HepG2 (cell line): ENCODE results near the gene LYPD6B. TPM values are rescaled to one million over a fixed set of nuclear protein-coding genes. Genes with fewer than 3 reads are reported as not detected.

Experiments used
- ATAC-seq: fragments of 200-7000 bp; cut with Tn5 transposase; 3 replicates; pipeline ENCODE4 v1.9.1; 2020; ENCODE audit warnings: mild to moderate bottlenecking, moderate library complexity
- BruUV-seq: library from RNA; stranded (reverse); fragments of 400-500 nt; replicated peaks from 2 replicates; lab custom pipeline; 2021; lab: Mats Ljungman, UMichigan
- CTCF ChIA-PET: fragments of 300-600 bp; formaldehyde crosslinking; extraction: SDS; loops from one replicate; lab custom pipeline; 2021; ENCODE audit warnings: low total read pairs, inconsistent platforms, low intra/inter-chr PET ratio; lab: Yijun Ruan, JAX
- POLR2A ChIA-PET: fragments of 350-600 bp; sonication (Branson Sonifier 250); formaldehyde crosslinking; loops from one replicate; lab custom pipeline; 2020; ENCODE audit warnings: antibody characterized with exemption, inconsistent platforms; lab: Yijun Ruan, JAX
- DNase-seq: peaks from one replicate; pipeline ENCODE4 v3.0.0-alpha.2; 2015; ENCODE audit warnings: low spot score
- FAIRE-seq: peaks from 3 replicates; lab custom pipeline; 2011; peaks lifted over from hg19 to GRCh38; lab: Jason Lieb, UNC
- H2AFZ ChIP-seq: one replicate; pipeline ENCODE4 v1.6.1; 2011; ENCODE audit warnings: low read length, inconsistent platforms
- H3K27ac ChIP-seq: fragments of 300-600 bp; 3 replicates; pipeline ENCODE4 v1.8.0; 2011; ENCODE audit warnings: mixed run types, mild to moderate bottlenecking, mixed read lengths, low read length, inconsistent platforms; ENCODE audit not compliant: insufficient read depth; ENCODE audit errors: extremely low read length
- H3K27me3 ChIP-seq, 2 experiments: fragments of 200-600 bp in 1 of 2; 2 replicates in 1 of 2; 3 replicates in 1 of 2; pipeline versions ENCODE4 v1.6.0 to v1.8.0; 2011; ENCODE audit warnings: low read length in 2 of 2, mild to moderate bottlenecking in 2 of 2, moderate library complexity in 2 of 2, inconsistent platforms in 1 of 2; ENCODE audit not compliant: insufficient read depth in 2 of 2, control insufficient read depth in 1 of 2
- H3K36me3 ChIP-seq, 2 experiments: fragments of 200-600 bp in 1 of 2; replicated peaks in 1 of 2; 2 replicates in 1 of 2; 3 replicates in 1 of 2; pipeline versions ENCODE4 v1.5.1 to v1.8.0; 2011; ENCODE audit warnings: low read length in 2 of 2, inconsistent platforms in 1 of 2; ENCODE audit not compliant: insufficient read depth in 2 of 2, control insufficient read depth in 1 of 2
- H3K4me1 ChIP-seq: 2 replicates; pipeline ENCODE4 v1.5.1; 2012; ENCODE audit warnings: low read length, inconsistent platforms; ENCODE audit not compliant: insufficient read depth
- H3K4me2 ChIP-seq: 2 replicates; pipeline ENCODE4 v1.6.0; 2011; ENCODE audit warnings: low read depth, low read length, inconsistent platforms
- H3K4me3 ChIP-seq, 3 experiments: fragments of 200-600 bp in 1 of 3; sonication (generic), shearing (Covaris generic) in 1 of 3; replicated peaks in 1 of 3; 2 replicates each; pipeline ENCODE4 v1.5.1; 2011 to 2016; ENCODE audit warnings: low read length in 3 of 3, inconsistent platforms in 2 of 3, low read depth in 2 of 3, mild to moderate bottlenecking in 2 of 3, control low read depth in 1 of 3, mixed read lengths in 1 of 3; ENCODE audit not compliant: insufficient read depth in 1 of 3
- H3K79me2 ChIP-seq: one replicate; pipeline ENCODE4 v1.6.1; 2011; ENCODE audit warnings: low read length, inconsistent platforms; ENCODE audit not compliant: insufficient read depth
- H3K9ac ChIP-seq: 2 replicates; pipeline ENCODE4 v1.6.0; 2011; ENCODE audit warnings: mild to moderate bottlenecking, low read depth, low read length, inconsistent platforms; ENCODE audit not compliant: insufficient read depth
- H3K9me3 ChIP-seq: 2 replicates; pipeline ENCODE4 v1.5.1; 2012; ENCODE audit warnings: mild to moderate bottlenecking, low read length
- H4K20me1 ChIP-seq: 2 replicates; pipeline ENCODE4 v1.6.0; 2011; ENCODE audit warnings: inconsistent platforms, mild to moderate bottlenecking, low read length, moderate library complexity; ENCODE audit not compliant: insufficient read depth
- ATRX ChIP-seq: sonication (generic); formaldehyde crosslinking; IDR thresholded peaks from 2 replicates; pipeline ENCODE4 v1.4.0; 2020; ENCODE audit warnings: missing genetic modification reagents, borderline replicate concordance
- DNMT1 ChIP-seq: sonication (generic); formaldehyde crosslinking; IDR thresholded peaks from 2 replicates; pipeline ENCODE4 v1.5.1; 2020; ENCODE audit warnings: mild to moderate bottlenecking, missing genetic modification reagents
- MATR3 ChIP-seq: sonication (generic); formaldehyde crosslinking; IDR thresholded peaks from 2 replicates; pipeline ENCODE4 v1.4.0; 2020; ENCODE audit warnings: missing genetic modification reagents
- NFYB ChIP-seq: sonication (generic); formaldehyde crosslinking; IDR thresholded peaks from 2 replicates; pipeline ENCODE4 v1.4.0; 2020; ENCODE audit warnings: missing genetic modification reagents
- PCBP2 ChIP-seq: fragments of 200-400 bp; formaldehyde crosslinking; optimal IDR thresholded peaks from 2 replicates; pipeline ENCODE3; 2018; ENCODE audit warnings: low read length, low read depth; ENCODE audit not compliant: poor library complexity, severe bottlenecking
- REPIN1 ChIP-seq: sonication (generic); formaldehyde crosslinking; IDR thresholded peaks from 2 replicates; pipeline ENCODE4 v1.8.0; 2022; ENCODE audit warnings: missing genetic modification reagents, low read depth, mild to moderate bottlenecking, borderline replicate concordance
- RFX1 ChIP-seq: fragments of 450-650 bp; IDR thresholded peaks from 2 replicates; pipeline ENCODE4 v1.6.1; 2017
- SATB2 ChIP-seq: sonication (generic); formaldehyde crosslinking; IDR thresholded peaks from 2 replicates; pipeline ENCODE4 v1.5.0; 2020; ENCODE audit warnings: missing genetic modification reagents
- SP5 ChIP-seq: IDR thresholded peaks from 2 replicates; pipeline ENCODE4 v1.6.1; 2016; ENCODE audit warnings: low read depth, borderline replicate concordance
- ZBTB7A ChIP-seq: sonication (generic); formaldehyde crosslinking; IDR thresholded peaks from 2 replicates; pipeline ENCODE4 v1.8.0; 2022; ENCODE audit warnings: mild to moderate bottlenecking, missing genetic modification reagents
- ZNF20 ChIP-seq: sonication (generic); formaldehyde crosslinking; IDR thresholded peaks from 2 replicates; pipeline ENCODE4 v1.4.0; 2020; ENCODE audit warnings: mild to moderate bottlenecking, moderate library complexity, missing genetic modification reagents
- ZNF331 ChIP-seq: sonication (generic); formaldehyde crosslinking; IDR thresholded peaks from 2 replicates; pipeline ENCODE4 v1.4.0; 2020; ENCODE audit warnings: missing genetic modification reagents
- ZNF333 ChIP-seq: sonication (generic); formaldehyde crosslinking; IDR thresholded peaks from 2 replicates; pipeline ENCODE4 v1.4.0; 2020; ENCODE audit warnings: mild to moderate bottlenecking, missing genetic modification reagents, borderline replicate concordance
- ZNF460 ChIP-seq: sonication (generic); formaldehyde crosslinking; IDR thresholded peaks from 2 replicates; pipeline ENCODE4 v1.5.1; 2020; ENCODE audit warnings: missing genetic modification reagents, mild to moderate bottlenecking, borderline replicate concordance
- ZNF724P ChIP-seq: sonication (generic); formaldehyde crosslinking; IDR thresholded peaks from 2 replicates; pipeline ENCODE4 v1.8.0; 2022; ENCODE audit warnings: missing genetic modification reagents, borderline replicate concordance
- WGBS: methylation state at CpG from one replicate; pipeline ENCODE4 v1.1.6; 2017; ENCODE audit warnings: low lambda C conversion rate; 5-methylcytosine and 5-hydroxymethylcytosine counted together
- in situ Hi-C: cut with HindIII; loops from 2 replicates; pipeline ENCODE4 v1.10.0; 2017; ENCODE audit warnings: low pct_unique_long_range_greater_than_20kb; ENCODE audit not compliant: extremely low pct_ligation_motif_present
- intact Hi-C: fragments of 100-400 bp; cut with micrococcal nuclease; formaldehyde crosslinking; loops from one replicate; pipeline ENCODE4 v1.10.0; 2022; ENCODE audit not compliant: unreplicated experiment
- polyA plus RNA-seq, 8 experiments: library from polyadenylated mRNA; depleted of rRNA in 3 of 8; stranded (reverse) in 7 of 8; unstranded in 1 of 8; fragments of >200 nt; fragmentation: Illumina TruSeq in 4 of 8; extraction: Trizol in 4 of 8; gene quantifications; 2 replicates each; pipeline versions ENCODE4 v1.2.1 to v1.2.3, GENCODE V29; 2011 to 2016; ENCODE audit warnings: low read depth in 4 of 8, missing spikeins in 1 of 8, mixed read lengths in 1 of 8; ENCODE audit not compliant: insufficient read depth in 1 of 8
- total RNA-seq, 5 experiments: library from RNA; depleted of rRNA; stranded (reverse); fragments of >200 nt; fragmentation: Illumina TruSeq; extraction: Trizol; gene quantifications; 2 replicates each; pipeline ENCODE4 v1.2.3, GENCODE V29; 2016; ENCODE audit warnings: low read depth in 1 of 5
- TF ChIP-seq, protein P1 (sequence below): sonication (generic); formaldehyde crosslinking; IDR thresholded peaks from 2 replicates; pipeline ENCODE4 v1.4.0; 2020; ENCODE audit warnings: missing genetic modification reagents, mild to moderate bottlenecking, borderline replicate concordance

Gene LYPD6B
- total and polyA plus RNA-seq, 2 of the 13 experiments (the other 11 are each of a cell fraction or from before 2014, with no cell fraction given): not detected

DNA sequence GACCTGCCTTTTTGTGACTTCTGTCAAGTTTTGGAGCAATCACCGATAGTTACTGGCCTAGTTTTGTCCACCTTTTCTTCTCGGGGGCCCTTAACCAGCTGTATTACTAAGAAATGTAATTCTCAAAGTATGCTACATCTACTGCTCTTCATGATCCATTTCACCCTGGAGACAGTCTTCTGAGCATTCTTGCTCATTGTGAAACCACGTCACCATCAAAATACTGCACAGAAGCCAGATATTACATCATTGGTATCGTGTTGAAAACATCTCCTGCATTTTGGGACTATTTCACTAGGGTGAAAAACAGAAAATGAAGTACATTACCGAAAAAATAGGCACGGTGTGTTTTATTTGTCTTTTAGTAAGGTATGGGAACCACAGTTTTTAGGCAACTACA, 11.7 kb downstream of the LYPD6B start (continued):
- TF ChIP-seq ZBTB7A: no peak
- TF ChIP-seq, all 625 proteins: peak for 3

DNA sequence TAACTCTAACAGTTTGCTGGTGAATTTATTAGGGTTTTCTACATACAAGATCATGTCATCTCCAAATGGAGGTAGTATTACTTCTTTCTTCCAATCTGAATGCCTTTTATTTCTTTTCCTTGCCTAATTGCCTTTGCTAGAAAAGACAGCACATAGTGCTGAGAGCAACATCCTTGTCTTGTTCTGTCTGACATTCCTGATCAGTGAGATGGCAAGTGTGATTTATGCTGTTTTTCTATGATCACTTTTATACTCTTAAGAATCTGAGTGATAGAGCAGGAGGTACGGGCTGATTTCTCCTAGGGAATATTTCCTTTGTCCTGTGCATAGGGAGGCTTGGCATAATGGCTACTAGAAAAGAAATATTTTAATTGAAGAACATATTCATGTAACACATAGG, 17.3 kb downstream of the LYPD6B start:
- CTCF ChIA-PET: no interaction called here
- in situ Hi-C loops: no loop called here
- no peak overlapping the region for H2AFZ ChIP-seq
- POLR2A ChIA-PET: no interaction called here
- H3K4me1 ChIP-seq: no peaks in the 10 kb centered on the region
- no peaks in the 10 kb centered on the region for H3K9me3 ChIP-seq
- no peak overlapping the region for H3K4me2 ChIP-seq
- no TSS peak for BruUV-seq
- H3K36me3 ChIP-seq: no peaks in the 10 kb centered on the region
- no peak overlapping the region for H3K4me3 ChIP-seq
- H3K27me3 ChIP-seq: 0 out of 5 replicates have a peak, but pooled peaks cover 0 to 4% of the 10 kb centered on the region in 2 experiments
- H3K79me2 ChIP-seq: no peaks in the 10 kb centered on the region
- TF ChIP-seq RFX1: no peak
- no peak for TF ChIP-seq ATRX (CRISPR knock-in tag)
- TF ChIP-seq MATR3 (CRISPR knock-in tag): no peak
- TF ChIP-seq SATB2 (CRISPR knock-in tag): no peak
- TF ChIP-seq REPIN1 (CRISPR knock-in tag): no peak
- no peak for TF ChIP-seq ZNF331 (CRISPR knock-in tag)
- no peak for TF ChIP-seq DNMT1
- TF ChIP-seq ZNF20 (CRISPR knock-in tag): no peak
- no peak for TF ChIP-seq SP5 (CRISPR knock-in tag)
- TF ChIP-seq ZNF724P (CRISPR knock-in tag): no peak
- TF ChIP-seq PCBP2: no peak
- no peak for TF ChIP-seq ZNF333 (CRISPR knock-in tag)
- TF ChIP-seq, protein P1, sequence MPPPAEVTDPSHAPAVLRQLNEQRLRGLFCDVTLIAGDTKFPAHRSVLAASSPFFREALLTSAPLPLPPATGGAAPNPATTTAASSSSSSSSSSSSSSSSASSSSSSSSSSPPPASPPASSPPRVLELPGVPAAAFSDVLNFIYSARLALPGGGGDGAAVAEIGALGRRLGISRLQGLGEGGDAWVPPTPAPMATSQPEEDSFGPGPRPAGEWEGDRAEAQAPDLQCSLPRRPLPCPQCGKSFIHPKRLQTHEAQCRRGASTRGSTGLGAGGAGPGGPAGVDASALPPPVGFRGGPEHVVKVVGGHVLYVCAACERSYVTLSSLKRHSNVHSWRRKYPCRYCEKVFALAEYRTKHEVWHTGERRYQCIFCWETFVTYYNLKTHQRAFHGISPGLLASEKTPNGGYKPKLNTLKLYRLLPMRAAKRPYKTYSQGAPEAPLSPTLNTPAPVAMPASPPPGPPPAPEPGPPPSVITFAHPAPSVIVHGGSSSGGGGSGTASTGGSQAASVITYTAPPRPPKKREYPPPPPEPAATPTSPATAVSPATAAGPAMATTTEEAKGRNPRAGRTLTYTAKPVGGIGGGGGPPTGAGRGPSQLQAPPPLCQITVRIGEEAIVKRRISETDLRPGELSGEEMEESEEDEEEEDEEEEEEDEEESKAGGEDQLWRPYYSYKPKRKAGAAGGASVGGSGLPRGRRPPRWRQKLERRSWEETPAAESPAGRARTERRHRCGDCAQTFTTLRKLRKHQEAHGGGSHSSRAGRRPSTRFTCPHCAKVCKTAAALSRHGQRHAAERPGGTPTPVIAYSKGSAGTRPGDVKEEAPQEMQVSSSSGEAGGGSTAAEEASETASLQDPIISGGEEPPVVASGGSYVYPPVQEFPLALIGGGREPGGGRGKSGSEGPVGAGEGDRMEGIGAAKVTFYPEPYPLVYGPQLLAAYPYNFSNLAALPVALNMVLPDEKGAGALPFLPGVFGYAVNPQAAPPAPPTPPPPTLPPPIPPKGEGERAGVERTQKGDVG: no peak
- TF ChIP-seq ZNF460 (CRISPR knock-in tag): no peak
- TF ChIP-seq NFYB (CRISPR knock-in tag): no peak
- DNase-seq (no peak), ATAC-seq (no peak), FAIRE-seq (no peak)
- no peaks in the 10 kb centered on the region for H4K20me1 ChIP-seq
- 0% methylated on average over 1 of the region's 1 CpG for WGBS
- no peak overlapping the region for H3K27ac ChIP-seq
- intact Hi-C loops: no loop called here
- H3K9ac ChIP-seq: no peak overlapping the region
